Neural progenitor cell (in vitro differentiated cells): ENCODE measurements around the gene FASTKD2.

Source experiments
- CTCF ChIP-seq: fragments of 200-600 bp; sonication (generic); IDR thresholded peaks from 2 replicates; pipeline ENCODE4 v1.5.1; 2017; ENCODE audit warnings: antibody characterized with exemption, mild to moderate bottlenecking
- EZH2 ChIP-seq: fragments of 200-600 bp; sonication (generic); IDR thresholded peaks from 2 replicates; pipeline ENCODE4 v1.6.1; 2017; ENCODE audit warnings: antibody characterized with exemption, mild to moderate bottlenecking, moderate library complexity

GRCh38 chr2:206721256-206721920, 44.0 kb upstream of the FASTKD2 start:
- TF ChIP-seq CTCF, result no peak
- TF ChIP-seq EZH2, result no peak
